Measurements from ENCODE around the gene NKX1-1.
"Not testable (repeated sequence)": the region's sequence is repeated elsewhere in the genome, so short reads cannot be mapped to it uniquely, and the experiment has no call there.

Gene NKX1-1

GRCh38 chr4:1449475-1449832 is 43.2 kb upstream of the NKX1-1 start:
- DNase-seq (ENCODE audit: low read depth) = no peak
- no peak overlapping the region for H3K4me3 ChIP-seq (replicated peaks; ENCODE audit: low read depth, low read length)
- no peak for TF ChIP-seq CTCF (IDR thresholded peaks at IDR 0.05; ENCODE audit: low read length, missing control alignments)

GRCh38 chr4:1448589-1449420 is 42.6 kb upstream of the NKX1-1 start:
- DNase-seq (ENCODE audit: low read depth) = no peak
- no peak for TF ChIP-seq CTCF (IDR thresholded peaks at IDR 0.05; ENCODE audit: low read length, missing control alignments)
- no peak overlapping the region for H3K4me3 ChIP-seq (replicated peaks; ENCODE audit: low read depth, low read length)

- no peak for DNase-seq (ENCODE audit: low read depth)
- TF ChIP-seq CTCF (IDR thresholded peaks at IDR 0.05; ENCODE audit: low read length, missing control alignments) = no peak
- H3K4me3 ChIP-seq (replicated peaks; ENCODE audit: low read depth, low read length) = no peak overlapping the region
These were observed 41.7 kb upstream of the NKX1-1 start for GRCh38 chr4:1447676-1448588.

GRCh38 chr4:1446502-1447386 is 40.5 kb upstream of the NKX1-1 start:
- no peak for TF ChIP-seq CTCF (IDR thresholded peaks at IDR 0.05; ENCODE audit: low read length, missing control alignments)
- no peak overlapping the region for H3K4me3 ChIP-seq (replicated peaks; ENCODE audit: low read depth, low read length)
- DNase-seq (ENCODE audit: low read depth) = no peak

GRCh38 chr4:1445716-1446445 is 39.6 kb upstream of the NKX1-1 start:
- H3K4me3 ChIP-seq (replicated peaks; ENCODE audit: low read depth, low read length) = no peak overlapping the region
- TF ChIP-seq CTCF (IDR thresholded peaks at IDR 0.05; ENCODE audit: low read length, missing control alignments) = no peak

GRCh38 chr4:1443688-1444172 is 37.5 kb upstream of the NKX1-1 start:
- not testable (repeated sequence) for DNase-seq (ENCODE audit: low read depth); H3K4me3 ChIP-seq (replicated peaks; ENCODE audit: low read depth, low read length)

More at GRCh38 chr4:1445716-1446445, 39.6 kb upstream of the NKX1-1 start:
- DNase-seq (ENCODE audit: low read depth) = no peak
